ENCODE results near the gene ARFGEF3. TPM values are rescaled to one million over a fixed set of nuclear protein-coding genes. Genes with fewer than 3 reads are reported as not detected.

ARFGEF3 gene
- total RNA-seq, 2 experiments from 2014 or later, result 0.07 to 0.15 TPM

GRCh38 chr6:138309695-138310094 is 148.0 kb downstream of the ARFGEF3 start:
- Mint-ChIP-seq H3K4me3 (no peak overlapping the region), H3K27ac (no peak overlapping the region), H3K4me1 (no peaks in the 10 kb centered on the region), H3K27me3 (peaks cover 9% of the 10 kb centered on the region), H3K9me3 (ENCODE audit: low read depth) (no peaks in the 10 kb centered on the region), H3K36me3 (no peaks in the 10 kb centered on the region)
- no peak for DNase-seq
- CTCF ChIA-PET, result interaction anchor here (1.4 kb wide), 1 partner anchor 24 kb away, joined by 3 read pairs; no protein-coding TSS in a partner anchor
- ATAC-seq, result no peak

DNA sequence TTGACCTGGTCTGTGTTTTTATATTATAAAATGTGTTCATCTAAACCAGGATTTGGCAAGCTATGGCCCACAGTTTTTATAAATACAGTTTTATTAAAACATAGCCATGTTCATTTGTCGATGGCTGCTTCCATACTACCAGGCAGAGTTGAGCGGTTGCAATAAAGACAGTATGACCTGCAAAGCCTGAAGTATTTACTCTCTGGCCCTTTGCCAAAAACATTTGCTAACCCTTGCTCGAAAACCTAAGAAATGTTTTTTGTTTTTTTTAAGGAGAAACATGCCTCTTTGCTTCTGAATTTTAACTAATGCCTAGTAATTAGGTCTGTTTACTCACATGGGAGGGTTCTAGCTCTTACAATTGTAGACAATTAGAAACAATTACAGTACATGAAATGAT is 148.6 kb downstream of the ARFGEF3 start:
- ATAC-seq (no peak), DNase-seq (no peak)
- CTCF ChIA-PET, result interaction anchor here (1.4 kb wide), 1 partner anchor 23 kb away, joined by 3 read pairs; no protein-coding TSS in a partner anchor
- Mint-ChIP-seq H3K4me3 (no peak overlapping the region), H3K4me1 (no peaks in the 10 kb centered on the region), H3K9me3 (ENCODE audit: low read depth) (no peaks in the 10 kb centered on the region), H3K27me3 (peaks cover 10% of the 10 kb centered on the region), H3K27ac (no peak overlapping the region), H3K36me3 (no peaks in the 10 kb centered on the region)

DNA sequence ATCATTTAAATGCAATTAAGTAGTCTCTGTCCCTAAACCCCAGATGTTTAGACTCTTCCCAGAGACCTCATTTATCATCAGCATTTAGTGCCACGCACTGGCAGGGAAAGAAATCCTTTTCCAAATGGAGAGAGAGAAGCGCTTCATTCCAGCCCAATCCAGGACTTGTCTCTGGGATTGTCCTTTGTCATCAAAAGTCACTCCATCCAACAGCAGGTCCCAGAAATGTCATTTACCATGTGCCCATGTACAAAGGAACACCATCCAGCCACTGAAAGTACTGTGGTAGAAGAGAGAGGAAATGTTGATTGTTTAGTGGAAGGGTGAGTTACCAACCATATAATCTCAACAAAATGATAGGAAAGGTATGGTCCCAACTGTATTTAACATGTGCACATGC is 149.1 kb downstream of the ARFGEF3 start:
- CTCF ChIA-PET, result no interaction called here
- Mint-ChIP-seq H3K27me3 (peaks cover 12% of the 10 kb centered on the region), H3K9me3 (ENCODE audit: low read depth) (no peaks in the 10 kb centered on the region), H3K4me3 (no peak overlapping the region), H3K27ac (no peak overlapping the region), H3K4me1 (no peaks in the 10 kb centered on the region), H3K36me3 (no peaks in the 10 kb centered on the region)
- no peak for ATAC-seq
- no peak for DNase-seq

- DNase-seq (no peak), ATAC-seq (no peak)
- no peaks in the 10 kb centered on the region for H3K9me3 Mint-ChIP-seq (ENCODE audit: low read depth)
- no peak overlapping the region for H3K4me3 Mint-ChIP-seq
- CTCF ChIA-PET, result no interaction called here
- H3K4me1 Mint-ChIP-seq, result no peaks in the 10 kb centered on the region
- H3K36me3 Mint-ChIP-seq, result no peaks in the 10 kb centered on the region
- H3K27ac Mint-ChIP-seq, result no peak overlapping the region
- H3K27me3 Mint-ChIP-seq, result peaks cover 12% of the 10 kb centered on the region
Measured at GRCh38 chr6:138311268-138311667, 149.5 kb downstream of the ARFGEF3 start.

DNA sequence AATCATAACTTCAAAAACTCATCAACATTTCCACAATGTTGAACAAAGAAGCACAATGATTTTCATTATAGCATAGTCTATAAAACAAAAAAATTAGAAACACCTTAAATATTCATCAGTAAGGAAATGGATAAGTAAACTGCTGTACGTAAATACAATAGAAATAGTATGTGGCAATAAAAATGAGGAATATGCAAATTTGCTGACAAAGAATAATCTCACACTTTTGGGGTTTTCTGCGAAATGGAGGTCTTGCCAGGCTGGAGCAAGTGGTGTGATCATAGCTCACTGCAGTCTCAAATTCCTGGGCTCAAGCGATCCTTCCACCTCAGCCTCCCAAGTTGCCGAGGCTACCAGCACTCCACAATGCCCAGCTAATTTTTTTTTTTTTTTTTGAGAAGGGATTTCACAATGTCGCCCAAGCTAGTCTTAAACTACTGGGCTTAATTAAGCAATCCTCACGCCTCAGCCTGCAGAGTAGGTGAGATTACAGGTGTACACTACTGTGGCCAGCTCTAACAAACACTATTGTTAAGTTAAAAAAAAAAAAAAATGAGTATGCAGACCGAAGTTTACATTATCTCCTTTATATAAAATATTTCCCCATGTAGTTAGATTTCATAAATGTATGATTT is 157.1 kb downstream of the ARFGEF3 start:
- no peaks in the 10 kb centered on the region for H3K4me1 Mint-ChIP-seq
- H3K27me3 Mint-ChIP-seq, result peaks cover 30% of the 10 kb centered on the region
- DNase-seq (no peak), ATAC-seq (no peak)
- H3K36me3 Mint-ChIP-seq, result no peaks in the 10 kb centered on the region
- no peak overlapping the region for H3K4me3 Mint-ChIP-seq
- CTCF ChIA-PET, result no interaction called here
- H3K27ac Mint-ChIP-seq, result no peak overlapping the region
- peaks cover 4% of the 10 kb centered on the region for H3K9me3 Mint-ChIP-seq (ENCODE audit: low read depth)

- Mint-ChIP-seq H3K36me3 (no peaks in the 10 kb centered on the region), H3K27ac (no peak overlapping the region), H3K4me3 (no peak overlapping the region), H3K9me3 (ENCODE audit: low read depth) (peaks cover 4% of the 10 kb centered on the region), H3K27me3 (peaks cover 28% of the 10 kb centered on the region), H3K4me1 (peaks cover 1% of the 10 kb centered on the region)
- no peak for DNase-seq
- CTCF ChIA-PET, result no interaction called here
- ATAC-seq, result no peak
Measured at GRCh38 chr6:138321934-138322333, 160.2 kb downstream of the ARFGEF3 start.

DNA sequence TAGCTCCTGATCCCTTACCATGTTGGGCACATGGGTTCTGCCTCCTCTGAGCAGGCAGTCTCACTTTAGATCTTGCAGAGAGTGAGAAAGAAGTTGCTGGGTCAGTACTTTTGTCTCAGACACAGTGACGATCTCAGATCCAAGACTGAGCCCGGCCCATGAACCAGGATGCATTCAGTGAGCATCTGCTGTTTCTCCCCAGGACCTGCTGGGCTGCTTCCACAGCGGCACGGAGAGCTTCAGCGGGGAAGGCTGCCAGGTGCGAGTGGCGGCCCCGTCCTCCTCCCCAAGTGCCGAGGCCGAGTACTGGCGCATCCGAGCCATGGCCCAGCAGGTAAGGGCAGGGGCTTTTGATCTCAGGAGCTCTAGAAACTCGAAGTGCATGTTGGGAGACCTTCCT is 162.1 kb downstream of the ARFGEF3 start:
- DNase-seq, result no peak
- Mint-ChIP-seq H3K36me3 (no peaks in the 10 kb centered on the region), H3K27me3 (peaks cover 18% of the 10 kb centered on the region), H3K4me3 (no peak overlapping the region), H3K27ac (no peak overlapping the region), H3K9me3 (ENCODE audit: low read depth) (peaks cover 4% of the 10 kb centered on the region), H3K4me1 (peaks cover 12% of the 10 kb centered on the region)
- CTCF ChIA-PET, result no interaction called here
- ATAC-seq, result no peak

DNA sequence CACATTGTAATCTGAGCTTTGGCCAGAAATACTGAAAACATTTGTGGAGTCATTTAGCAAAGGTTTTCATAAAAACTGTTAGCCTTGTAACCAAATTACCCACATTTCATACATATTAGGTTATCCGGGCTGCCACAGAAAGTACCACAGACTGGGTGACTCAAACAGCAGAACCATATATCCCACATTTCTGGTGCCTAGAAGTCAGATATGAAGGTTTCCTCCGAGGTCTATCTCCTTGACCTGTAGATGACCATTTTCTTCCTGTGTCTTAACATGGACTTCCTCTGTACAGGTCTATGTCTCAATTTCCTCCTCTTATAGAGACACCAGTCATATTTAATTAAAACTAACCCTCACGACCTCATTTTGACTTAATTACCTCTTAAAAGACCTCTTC is 166.5 kb downstream of the ARFGEF3 start:
- ATAC-seq (no peak), DNase-seq (no peak)
- Mint-ChIP-seq H3K4me3 (no peak overlapping the region), H3K27me3 (peaks cover 33% of the 10 kb centered on the region), H3K27ac (no peak overlapping the region), H3K9me3 (ENCODE audit: low read depth) (no peaks in the 10 kb centered on the region), H3K4me1 (peaks cover 12% of the 10 kb centered on the region), H3K36me3 (no peaks in the 10 kb centered on the region)
- CTCF ChIA-PET, result no interaction called here

- DNase-seq (no peak), ATAC-seq (no peak)
- Mint-ChIP-seq H3K4me1 (peaks cover 12% of the 10 kb centered on the region), H3K36me3 (no peaks in the 10 kb centered on the region), H3K27ac (no peak overlapping the region), H3K9me3 (ENCODE audit: low read depth) (no peaks in the 10 kb centered on the region), H3K4me3 (no peak overlapping the region), H3K27me3 (peaks cover 34% of the 10 kb centered on the region)
- CTCF ChIA-PET, result no interaction called here
Measured at GRCh38 chr6:138330763-138331162, 169.0 kb downstream of the ARFGEF3 start.

DNA sequence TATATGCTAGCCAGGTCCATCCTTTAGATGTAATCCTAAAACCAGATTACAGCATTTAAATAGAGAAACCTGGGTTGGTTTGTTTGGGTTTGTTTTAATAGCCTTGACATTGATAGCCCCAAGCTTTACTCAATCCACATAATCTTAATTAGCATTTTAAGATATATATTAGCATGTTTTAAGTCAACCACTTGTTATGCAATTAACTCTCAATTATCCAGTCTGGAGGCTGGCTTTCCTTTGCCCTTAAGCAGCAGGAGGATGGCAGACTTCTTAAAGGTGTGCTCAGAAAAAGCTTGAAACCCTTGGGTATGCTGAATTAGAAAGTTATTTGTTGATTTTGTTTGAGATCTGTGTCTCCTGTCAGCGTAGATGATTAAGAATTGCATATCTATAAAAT is 169.7 kb downstream of the ARFGEF3 start:
- ATAC-seq (no peak), DNase-seq (no peak)
- Mint-ChIP-seq H3K36me3 (no peaks in the 10 kb centered on the region), H3K9me3 (ENCODE audit: low read depth) (no peaks in the 10 kb centered on the region), H3K4me3 (no peak overlapping the region), H3K27ac (no peak overlapping the region), H3K4me1 (peaks cover 12% of the 10 kb centered on the region), H3K27me3 (peaks cover 32% of the 10 kb centered on the region)
- CTCF ChIA-PET, result no interaction called here

GRCh38 chr6:138331984-138332383 is 170.2 kb downstream of the ARFGEF3 start:
- Mint-ChIP-seq H3K36me3 (no peaks in the 10 kb centered on the region), H3K27ac (no peak overlapping the region), H3K27me3 (peaks cover 32% of the 10 kb centered on the region), H3K9me3 (ENCODE audit: low read depth) (no peaks in the 10 kb centered on the region), H3K4me1 (peaks cover 11% of the 10 kb centered on the region), H3K4me3 (no peak overlapping the region)
- CTCF ChIA-PET, result no interaction called here
- no peak for DNase-seq
- no peak for ATAC-seq

- ATAC-seq (no peak), DNase-seq (no peak)
- Mint-ChIP-seq H3K9me3 (ENCODE audit: low read depth) (no peaks in the 10 kb centered on the region), H3K4me3 (no peak overlapping the region), H3K27me3 (peaks cover 36% of the 10 kb centered on the region), H3K27ac (no peak overlapping the region), H3K36me3 (no peaks in the 10 kb centered on the region), H3K4me1 (no peaks in the 10 kb centered on the region)
- CTCF ChIA-PET, result interaction anchor here (0.9 kb wide), 1 partner anchor 24 kb away, joined by 3 read pairs; no protein-coding TSS in a partner anchor
Measured at GRCh38 chr6:138334000-138334399, 172.3 kb downstream of the ARFGEF3 start.

DNA sequence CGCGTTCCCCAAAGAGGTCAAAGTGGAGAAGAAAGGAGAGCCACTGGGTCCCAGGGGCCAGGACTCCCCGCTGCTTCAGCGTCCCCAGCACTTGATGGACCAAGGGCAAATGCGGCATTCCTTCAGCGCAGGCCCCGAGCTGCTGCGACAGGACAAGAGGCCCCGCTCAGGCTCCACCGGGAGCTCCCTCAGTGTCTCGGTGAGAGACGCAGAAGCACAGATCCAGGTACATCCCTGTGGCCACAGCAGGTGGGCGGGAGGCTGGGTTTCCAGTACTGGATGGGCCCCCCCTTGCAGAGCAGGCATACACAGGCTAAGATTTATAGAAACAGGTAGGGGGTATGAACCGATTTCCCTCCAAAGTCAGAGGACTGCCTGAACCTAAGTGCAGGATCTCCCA is 173.2 kb downstream of the ARFGEF3 start:
- Mint-ChIP-seq H3K4me1 (no peaks in the 10 kb centered on the region), H3K9me3 (ENCODE audit: low read depth) (no peaks in the 10 kb centered on the region), H3K4me3 (no peak overlapping the region), H3K27me3 (peaks cover 39% of the 10 kb centered on the region), H3K36me3 (no peaks in the 10 kb centered on the region), H3K27ac (no peak overlapping the region)
- CTCF ChIA-PET, result interaction anchor here (0.9 kb wide), 1 partner anchor 47 kb away, joined by 3 read pairs; no protein-coding TSS in a partner anchor
- DNase-seq (no peak), ATAC-seq (no peak)

GRCh38 chr6:138336221-138336620 is 174.5 kb downstream of the ARFGEF3 start:
- ATAC-seq (no peak), DNase-seq (no peak)
- Mint-ChIP-seq H3K27ac (no peak overlapping the region), H3K27me3 (peaks cover 37% of the 10 kb centered on the region), H3K4me1 (no peaks in the 10 kb centered on the region), H3K9me3 (ENCODE audit: low read depth) (no peaks in the 10 kb centered on the region), H3K36me3 (no peaks in the 10 kb centered on the region), H3K4me3 (no peak overlapping the region)
- CTCF ChIA-PET, result interaction anchor here (1.5 kb wide), 1 partner anchor 19 kb away, joined by 3 read pairs; no protein-coding TSS in a partner anchor
